ENCODE results near the gene UBAC2.

UBAC2 gene

GRCh38 chr13:99290894-99291293, 90.2 kb downstream of the UBAC2 start:
- TF ChIP-seq, protein P1, sequence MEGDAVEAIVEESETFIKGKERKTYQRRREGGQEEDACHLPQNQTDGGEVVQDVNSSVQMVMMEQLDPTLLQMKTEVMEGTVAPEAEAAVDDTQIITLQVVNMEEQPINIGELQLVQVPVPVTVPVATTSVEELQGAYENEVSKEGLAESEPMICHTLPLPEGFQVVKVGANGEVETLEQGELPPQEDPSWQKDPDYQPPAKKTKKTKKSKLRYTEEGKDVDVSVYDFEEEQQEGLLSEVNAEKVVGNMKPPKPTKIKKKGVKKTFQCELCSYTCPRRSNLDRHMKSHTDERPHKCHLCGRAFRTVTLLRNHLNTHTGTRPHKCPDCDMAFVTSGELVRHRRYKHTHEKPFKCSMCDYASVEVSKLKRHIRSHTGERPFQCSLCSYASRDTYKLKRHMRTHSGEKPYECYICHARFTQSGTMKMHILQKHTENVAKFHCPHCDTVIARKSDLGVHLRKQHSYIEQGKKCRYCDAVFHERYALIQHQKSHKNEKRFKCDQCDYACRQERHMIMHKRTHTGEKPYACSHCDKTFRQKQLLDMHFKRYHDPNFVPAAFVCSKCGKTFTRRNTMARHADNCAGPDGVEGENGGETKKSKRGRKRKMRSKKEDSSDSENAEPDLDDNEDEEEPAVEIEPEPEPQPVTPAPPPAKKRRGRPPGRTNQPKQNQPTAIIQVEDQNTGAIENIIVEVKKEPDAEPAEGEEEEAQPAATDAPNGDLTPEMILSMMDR (conservative IDR thresholded peaks at IDR 0.05; ENCODE audit: low read depth, low read length) = no peak
- no peaks in the 10 kb centered on the region for H3K79me2 ChIP-seq (ENCODE audit: insufficient read depth, low read depth)
- H3K4me1 ChIP-seq (ENCODE audit: low read depth, poor library complexity, severe bottlenecking) = no peaks in the 10 kb centered on the region
- no peak overlapping the region for H2AFZ ChIP-seq (ENCODE audit: low read depth)
- H3K27ac ChIP-seq = no peak overlapping the region
- no peak overlapping the region for H3K9ac ChIP-seq
- no peak overlapping the region for H3K4me2 ChIP-seq
- H3K4me3 ChIP-seq (IDR thresholded peaks at IDR 0.05; ENCODE audit: insufficient read depth, low read depth, low read length) = no peak overlapping the region
- no peaks in the 10 kb centered on the region for H4K20me1 ChIP-seq (ENCODE audit: insufficient read depth)
- no peaks in the 10 kb centered on the region for H3K27me3 ChIP-seq (ENCODE audit: insufficient read depth, low read depth)
- no peaks in the 10 kb centered on the region for H3K36me3 ChIP-seq (ENCODE audit: insufficient read depth)

GRCh38 chr13:99293178-99293577, 92.5 kb downstream of the UBAC2 start:
- no peak overlapping the region for H3K4me3 ChIP-seq (IDR thresholded peaks at IDR 0.05; ENCODE audit: insufficient read depth, low read depth, low read length)
- no peak overlapping the region for H3K4me2 ChIP-seq
- no peak overlapping the region for H3K27ac ChIP-seq
- no peaks in the 10 kb centered on the region for H4K20me1 ChIP-seq (ENCODE audit: insufficient read depth)
- H3K27me3 ChIP-seq (ENCODE audit: insufficient read depth, low read depth) = no peaks in the 10 kb centered on the region
- no peaks in the 10 kb centered on the region for H3K4me1 ChIP-seq (ENCODE audit: low read depth, poor library complexity, severe bottlenecking)
- H3K36me3 ChIP-seq (ENCODE audit: insufficient read depth) = no peaks in the 10 kb centered on the region
- H2AFZ ChIP-seq (ENCODE audit: low read depth) = no peak overlapping the region
- TF ChIP-seq, protein P1 (conservative IDR thresholded peaks at IDR 0.05; ENCODE audit: low read depth, low read length) = no peak
- no peak overlapping the region for H3K9ac ChIP-seq
- H3K79me2 ChIP-seq (ENCODE audit: insufficient read depth, low read depth) = no peaks in the 10 kb centered on the region

DNA sequence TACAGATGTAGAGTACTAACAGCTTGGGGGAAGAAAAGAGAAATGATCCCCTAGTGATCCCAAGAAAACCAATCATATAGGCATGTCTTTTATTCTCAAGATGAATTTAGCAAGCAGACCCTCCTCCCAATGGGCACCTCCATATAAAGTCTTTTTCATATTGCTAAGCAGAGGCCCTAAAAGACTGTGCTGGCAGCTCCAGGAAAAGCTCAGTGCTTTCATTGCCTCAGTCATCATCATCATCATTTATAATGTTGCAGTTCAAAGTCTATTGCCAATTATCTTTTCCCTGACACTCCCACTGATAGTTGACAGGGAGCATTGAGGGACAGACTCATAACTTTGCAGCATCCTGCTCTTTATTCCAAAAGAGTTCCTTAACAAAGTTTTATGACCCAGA, 93.5 kb downstream of the UBAC2 start:
- no peak overlapping the region for H3K4me3 ChIP-seq (IDR thresholded peaks at IDR 0.05; ENCODE audit: insufficient read depth, low read depth, low read length)
- no peak overlapping the region for H3K27ac ChIP-seq
- TF ChIP-seq, protein P1 (conservative IDR thresholded peaks at IDR 0.05; ENCODE audit: low read depth, low read length) = no peak
- H3K4me1 ChIP-seq (ENCODE audit: low read depth, poor library complexity, severe bottlenecking) = no peaks in the 10 kb centered on the region
- no peak overlapping the region for H3K4me2 ChIP-seq
- H3K79me2 ChIP-seq (ENCODE audit: insufficient read depth, low read depth) = no peaks in the 10 kb centered on the region
- H4K20me1 ChIP-seq (ENCODE audit: insufficient read depth) = no peaks in the 10 kb centered on the region
- H3K36me3 ChIP-seq (ENCODE audit: insufficient read depth) = no peaks in the 10 kb centered on the region
- no peaks in the 10 kb centered on the region for H3K27me3 ChIP-seq (ENCODE audit: insufficient read depth, low read depth)
- H2AFZ ChIP-seq (ENCODE audit: low read depth) = no peak overlapping the region
- H3K9ac ChIP-seq = no peak overlapping the region

DNA sequence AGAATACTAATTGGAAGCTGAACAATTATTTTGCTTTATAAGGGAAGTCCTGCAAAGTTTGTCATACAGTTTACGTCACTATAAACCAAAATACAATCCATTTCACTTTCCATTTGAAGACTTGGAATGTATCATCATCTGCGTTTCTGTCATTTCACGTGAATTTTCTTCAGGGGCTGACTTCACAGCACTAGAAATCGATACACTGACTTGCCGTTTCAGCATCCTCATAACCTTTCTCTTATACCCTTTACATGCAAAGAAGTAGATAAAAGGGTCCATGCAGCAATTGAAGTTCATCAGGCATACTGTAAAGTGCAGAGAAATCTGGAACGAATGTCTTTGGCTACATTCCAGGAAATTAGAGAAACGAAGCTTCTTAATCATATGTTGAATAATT, 94.3 kb downstream of the UBAC2 start:
- H3K9ac ChIP-seq = no peak overlapping the region
- no peak overlapping the region for H2AFZ ChIP-seq (ENCODE audit: low read depth)
- H3K79me2 ChIP-seq (ENCODE audit: insufficient read depth, low read depth) = no peaks in the 10 kb centered on the region
- no peaks in the 10 kb centered on the region for H3K27me3 ChIP-seq (ENCODE audit: insufficient read depth, low read depth)
- no peak overlapping the region for H3K4me3 ChIP-seq (IDR thresholded peaks at IDR 0.05; ENCODE audit: insufficient read depth, low read depth, low read length)
- H4K20me1 ChIP-seq (ENCODE audit: insufficient read depth) = no peaks in the 10 kb centered on the region
- no peaks in the 10 kb centered on the region for H3K4me1 ChIP-seq (ENCODE audit: low read depth, poor library complexity, severe bottlenecking)
- no peak overlapping the region for H3K27ac ChIP-seq
- no peaks in the 10 kb centered on the region for H3K36me3 ChIP-seq (ENCODE audit: insufficient read depth)
- no peak overlapping the region for H3K4me2 ChIP-seq
- TF ChIP-seq, protein P1 (conservative IDR thresholded peaks at IDR 0.05; ENCODE audit: low read depth, low read length) = no peak
